CD14-positive monocyte (primary cell): ENCODE measurements around the gene SORBS2. TPM values are rescaled to one million over a fixed set of nuclear protein-coding genes. Genes with fewer than 3 reads are reported as not detected.

ENCODE experiments used
- DNase-seq, 3 donors: peaks; one replicate each; pipeline ENCODE4 v3.0.0-alpha.2; 2011 to 2022
- H2AFZ ChIP-seq: 2 replicates; pipeline ENCODE4 v1.6.0; 2012; ENCODE audit warnings: mild to moderate bottlenecking, low read depth, low read length, inconsistent platforms; ENCODE audit not compliant: insufficient read depth, poor library complexity, severe bottlenecking
- H3K27ac ChIP-seq, 2 donors: 1 replicate in 1 of 2; 2 replicates in 1 of 2; pipeline ENCODE4 v1.5.1; 2012 to 2013; ENCODE audit warnings: low read length in 2 of 2, control low read depth in 1 of 2, inconsistent platforms in 1 of 2, low read depth in 1 of 2, mild to moderate bottlenecking in 1 of 2
- H3K27me3 ChIP-seq, 2 donors: one replicate each; pipeline versions ENCODE4 v1.6.0 to v1.6.1; 2011 to 2013; ENCODE audit warnings: low read length in 2 of 2; ENCODE audit not compliant: control insufficient read depth in 2 of 2, insufficient read depth in 2 of 2
- H3K36me3 ChIP-seq, 2 donors: replicated peaks in 1 of 2; 1 replicate in 1 of 2; 2 replicates in 1 of 2; pipeline versions ENCODE4 v1.5.1 to v1.6.1; 2012 to 2013; ENCODE audit warnings: low read length in 2 of 2, control low read depth in 1 of 2, inconsistent platforms in 1 of 2, mild to moderate bottlenecking in 1 of 2; ENCODE audit not compliant: insufficient read depth in 2 of 2, control insufficient read depth in 1 of 2
- H3K4me1 ChIP-seq, 2 donors: 1 replicate in 1 of 2; 2 replicates in 1 of 2; pipeline versions ENCODE4 v1.5.1 to v1.6.1; 2012 to 2013; ENCODE audit warnings: low read length in 2 of 2, control low read depth in 1 of 2, inconsistent platforms in 1 of 2, mild to moderate bottlenecking in 1 of 2, moderate library complexity in 1 of 2; ENCODE audit not compliant: insufficient read depth in 2 of 2, control insufficient read depth in 1 of 2
- H3K4me2 ChIP-seq: replicated peaks from 2 replicates; pipeline ENCODE3; 2012; ENCODE audit warnings: low read length, moderate library complexity, mild to moderate bottlenecking; ENCODE audit not compliant: poor library complexity, severe bottlenecking; ENCODE audit errors: extremely low read depth
- H3K4me3 ChIP-seq, 3 experiments: fragments of 200-600 bp in 1 of 3; sonication (generic) in 1 of 3; replicated peaks in 1 of 3; 1 replicate in 2 of 3; 2 replicates in 1 of 3; pipeline ENCODE4 v1.5.1; 2011 to 2013; ENCODE audit warnings: low read length in 3 of 3, mild to moderate bottlenecking in 3 of 3, control low read depth in 2 of 3, low read depth in 2 of 3, inconsistent platforms in 1 of 3, moderate library complexity in 1 of 3
- H3K79me2 ChIP-seq: 2 replicates; pipeline ENCODE4 v1.6.0; 2012; ENCODE audit warnings: mild to moderate bottlenecking, control low read depth, inconsistent platforms, low read length, moderate library complexity; ENCODE audit not compliant: insufficient read depth
- H3K9ac ChIP-seq: 2 replicates; pipeline ENCODE4 v1.6.0; 2017; ENCODE audit warnings: low read length, mild to moderate bottlenecking; ENCODE audit not compliant: insufficient read depth, poor library complexity, severe bottlenecking
- H3K9me3 ChIP-seq, 2 donors: replicated peaks in 1 of 2; 1 replicate in 1 of 2; 2 replicates in 1 of 2; pipeline versions ENCODE4 v1.5.1 to v1.6.1; 2012 to 2013; ENCODE audit warnings: low read length in 2 of 2, control low read depth in 1 of 2; ENCODE audit not compliant: control insufficient read depth in 1 of 2, insufficient read depth in 1 of 2
- H4K20me1 ChIP-seq: 2 replicates; pipeline ENCODE4 v1.6.0; 2012; ENCODE audit warnings: mild to moderate bottlenecking, low read length, control low read depth, moderate library complexity; ENCODE audit not compliant: insufficient read depth
- H3K27ac Mint-ChIP-seq, 7 donors: one replicate each; pipeline ENCODE4 v1.8.0; 2020; ENCODE audit warnings: mild to moderate bottlenecking in 7 of 7, mixed read lengths in 7 of 7, moderate library complexity in 6 of 7, inconsistent platforms in 2 of 7
- H3K27me3 Mint-ChIP-seq, 3 donors: one replicate each; pipeline ENCODE4 v1.8.0; 2021 to 2022; ENCODE audit warnings: low read depth in 3 of 3, mild to moderate bottlenecking in 3 of 3, mixed read lengths in 3 of 3, moderate library complexity in 3 of 3, inconsistent platforms in 1 of 3
- H3K36me3 Mint-ChIP-seq, 2 donors: one replicate each; pipeline ENCODE4 v1.8.0; 2020; ENCODE audit warnings: mixed read lengths in 2 of 2, inconsistent platforms in 1 of 2, mild to moderate bottlenecking in 1 of 2
- H3K4me1 Mint-ChIP-seq: one replicate; pipeline ENCODE4 v1.8.0; 2020; ENCODE audit warnings: mild to moderate bottlenecking, mixed read lengths
- H3K4me3 Mint-ChIP-seq, 2 donors: one replicate each; pipeline ENCODE4 v1.8.0; 2020; ENCODE audit warnings: mild to moderate bottlenecking in 2 of 2, mixed read lengths in 2 of 2, moderate library complexity in 1 of 2
- H3K9me3 Mint-ChIP-seq, 7 donors: one replicate each; pipeline ENCODE4 v1.8.0; 2020 to 2022; ENCODE audit warnings: mixed read lengths in 7 of 7, mild to moderate bottlenecking in 6 of 7, moderate library complexity in 6 of 7, inconsistent platforms in 2 of 7
- CTCF ChIP-seq: fragments of 200-600 bp; IDR thresholded peaks from one replicate; pipeline ENCODE4 v1.8.0; 2022; ENCODE audit warnings: antibody characterized with exemption, mild to moderate bottlenecking
- WGBS: methylation state at CpG from one replicate; pipeline ENCODE4 v1.1.5; 2013; ENCODE audit warnings: missing lambda C conversion rate; ENCODE audit not compliant: insufficient coverage; 5-methylcytosine and 5-hydroxymethylcytosine counted together
- intact Hi-C, 2 donors: fragments of 100-400 bp; cut with micrococcal nuclease; formaldehyde crosslinking; loops; one replicate each; pipeline versions ENCODE4 v1.15.0 to v1.15.1; 2023
- polyA plus RNA-seq, 3 donors: library from polyadenylated mRNA; depleted of rRNA in 1 of 3; unstranded in 2 of 3; stranded (reverse) in 1 of 3; fragments of 300-500 nt in 2 of 3; fragments of >200 nt in 1 of 3; fragmentation: Illumina TruSeq in 2 of 3; gene quantifications; 1 replicate in 2 of 3; 2 replicates in 1 of 3; pipeline ENCODE4 v1.2.3, GENCODE V29; 2012 to 2021

Gene SORBS2
- polyA plus RNA-seq, 3 donors, result not detected

- H3K27ac ChIP-seq, result no peak overlapping the region
- peaks cover 0 to 2% (median 0%) of the 10 kb centered on the region in 7 donors for H3K9me3 Mint-ChIP-seq
- H4K20me1 ChIP-seq, result no peaks in the 10 kb centered on the region
- H3K27ac Mint-ChIP-seq, result no peak overlapping the region
- H3K4me3 Mint-ChIP-seq, result no peak overlapping the region
- no peak for TF ChIP-seq CTCF
- H3K4me3 ChIP-seq, result no peak overlapping the region
- H3K4me2 ChIP-seq, result no peak overlapping the region
- H3K36me3 Mint-ChIP-seq, result no peaks in the 10 kb centered on the region
- H3K27me3 Mint-ChIP-seq, result peaks cover 31 to 45% (median 36%) of the 10 kb centered on the region in 3 donors
- intact Hi-C loops, result no loop called here
- no peak for DNase-seq
- H3K79me2 ChIP-seq, result no peaks in the 10 kb centered on the region
- 82% methylated on average over 3 of the region's 4 CpGs for WGBS
- peaks cover under 1% of the 10 kb centered on the region for H3K4me1 Mint-ChIP-seq
- no peaks in the 10 kb centered on the region for H3K36me3 ChIP-seq
- H2AFZ ChIP-seq, result no peak overlapping the region
- no peak overlapping the region for H3K9ac ChIP-seq
- peaks cover 20 to 23% of the 10 kb centered on the region in 2 donors for H3K27me3 ChIP-seq
- no peaks in the 10 kb centered on the region for H3K4me1 ChIP-seq
- no peaks in the 10 kb centered on the region for H3K9me3 ChIP-seq
Measured at GRCh38 chr4:185592438-185592837, 219.6 kb downstream of the SORBS2 start.

GRCh38 chr4:185591679-185592141 lies 220.3 kb downstream of the SORBS2 start:
- no peak overlapping the region for H3K4me2 ChIP-seq
- H3K27me3 Mint-ChIP-seq, result peaks cover 37 to 51% (median 42%) of the 10 kb centered on the region in 3 donors
- no peaks in the 10 kb centered on the region for H3K79me2 ChIP-seq
- H3K4me1 Mint-ChIP-seq, result peaks cover 3% of the 10 kb centered on the region
- H4K20me1 ChIP-seq, result no peaks in the 10 kb centered on the region
- no peaks in the 10 kb centered on the region for H3K36me3 ChIP-seq
- WGBS, result 100% methylated on average over 2 of the region's 4 CpGs
- no peak overlapping the region for H2AFZ ChIP-seq
- H3K36me3 Mint-ChIP-seq, result no peaks in the 10 kb centered on the region
- H3K9me3 Mint-ChIP-seq, result peaks cover 0 to 6% (median 2%) of the 10 kb centered on the region in 7 donors
- H3K4me1 ChIP-seq, result no peaks in the 10 kb centered on the region
- no peak overlapping the region for H3K27ac ChIP-seq
- H3K4me3 Mint-ChIP-seq, result no peak overlapping the region
- peaks cover 27 to 30% of the 10 kb centered on the region in 2 donors for H3K27me3 ChIP-seq
- H3K9me3 ChIP-seq, result no peaks in the 10 kb centered on the region
- no peak overlapping the region for H3K4me3 ChIP-seq
- H3K9ac ChIP-seq, result no peak overlapping the region
- intact Hi-C loops, result no loop called here
- no peak for TF ChIP-seq CTCF
- no peak for DNase-seq
- peak overlapping the region in 1 of 7 donors; percentile 32 for H3K27ac Mint-ChIP-seq
